ENCODE measurements around the gene SETBP1. TPM values are rescaled to one million over a fixed set of nuclear protein-coding genes. Genes with fewer than 3 reads are reported as not detected.

The SETBP1 gene
- total and polyA plus RNA-seq, 4 donors = 23.1 to 39.8 (median 27.8) TPM

DNA sequence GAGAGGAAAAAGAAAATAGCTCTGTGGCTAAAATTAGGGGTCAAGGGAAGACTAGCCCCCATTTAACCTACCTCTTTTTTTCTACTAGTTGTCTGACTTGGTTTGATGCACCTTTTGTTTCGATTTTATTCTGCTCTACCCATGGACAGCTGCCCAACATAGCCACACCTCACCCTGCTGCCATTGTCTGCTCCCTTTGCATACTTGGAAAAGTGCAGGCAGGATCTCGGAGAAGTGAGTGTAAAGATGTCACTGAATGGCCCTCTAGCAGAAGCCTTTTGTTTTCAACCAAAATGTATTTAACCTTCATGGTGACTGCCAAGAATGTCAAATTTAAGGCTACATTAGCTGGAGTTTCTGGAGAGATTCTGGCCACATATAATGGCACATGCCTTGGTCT, 62.9 kb downstream of the SETBP1 start:
- Histone ChIP-seq H3K27ac (ENCODE audit: low read depth, low read length) (peak overlapping the region; percentile 76), H3K36me3 (ENCODE audit: control insufficient read depth, insufficient read depth, low read length) (no peaks in the 10 kb centered on the region)

GRCh38 chr18:44744161-44745121, 63.8 kb downstream of the SETBP1 start:
- 13% methylated on average over 48 of the region's 50 CpGs for WGBS (ENCODE audit: insufficient coverage)
- H3K4me1 ChIP-seq (ENCODE audit: control insufficient read depth, insufficient read depth, low read length) = peaks cover 43% of the 10 kb centered on the region

More for the DNA sequence above, 62.9 kb downstream of the SETBP1 start:
- H3K27me3 ChIP-seq (ENCODE audit: control insufficient read depth, insufficient read depth, low read length) = no peaks in the 10 kb centered on the region
- no peak overlapping the region for H3K4me3 ChIP-seq (ENCODE audit: low read depth, low read length)
- WGBS (ENCODE audit: insufficient coverage) = 60% methylated on average over 1 of the region's 2 CpGs
- H3K4me1 ChIP-seq (ENCODE audit: control insufficient read depth, insufficient read depth, low read length) = peaks cover 43% of the 10 kb centered on the region
- no peaks in the 10 kb centered on the region for H3K9me3 ChIP-seq (ENCODE audit: control insufficient read depth, insufficient read depth, low read length)
- peak in 2 of 6 donors; percentile 61 to 72 for DNase-seq (ENCODE audit: low read depth in 4 of 6, low spot score in 6 of 6)

DNA sequence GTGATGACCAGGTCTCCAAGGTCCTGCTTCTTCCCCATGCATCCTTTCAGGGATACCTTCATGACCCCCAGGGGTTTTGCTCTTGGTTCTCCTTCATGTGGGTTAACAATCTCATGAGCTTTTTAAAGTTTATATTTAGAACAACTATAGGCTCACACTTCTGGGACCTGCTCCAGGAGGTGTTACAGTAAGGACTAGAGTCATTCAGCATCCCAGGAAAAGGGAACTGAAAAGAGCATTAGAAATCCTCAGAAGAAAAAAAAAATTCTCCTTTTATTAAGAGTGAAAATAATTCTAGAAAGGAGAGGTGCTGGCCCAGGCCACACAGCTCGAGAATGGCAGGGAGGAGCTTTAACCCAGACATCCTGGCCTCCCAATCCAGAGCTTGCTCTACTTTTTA, 66.5 kb downstream of the SETBP1 start:
- Histone ChIP-seq H3K4me1 (ENCODE audit: control insufficient read depth, insufficient read depth, low read length) (peaks cover 35% of the 10 kb centered on the region), H3K27ac (ENCODE audit: low read depth, low read length) (no peak overlapping the region)
- WGBS (ENCODE audit: insufficient coverage) = no CpG with 5 or more reads among the region's 1 CpG

More at GRCh38 chr18:44744161-44745121, 63.8 kb downstream of the SETBP1 start:
- DNase-seq (ENCODE audit: low read depth in 4 of 6, low spot score in 6 of 6) = peak in 3 of 6 donors; percentile 41 to 89 (median 88)
- Histone ChIP-seq H3K27ac (ENCODE audit: low read depth, low read length) (peak overlapping the region; percentile 76), H3K27me3 (ENCODE audit: control insufficient read depth, insufficient read depth, low read length) (no peaks in the 10 kb centered on the region), H3K9me3 (ENCODE audit: control insufficient read depth, insufficient read depth, low read length) (no peaks in the 10 kb centered on the region), H3K36me3 (ENCODE audit: control insufficient read depth, insufficient read depth, low read length) (no peaks in the 10 kb centered on the region), H3K4me3 (ENCODE audit: low read depth, low read length) (peak overlapping the region; percentile 13)

DNA sequence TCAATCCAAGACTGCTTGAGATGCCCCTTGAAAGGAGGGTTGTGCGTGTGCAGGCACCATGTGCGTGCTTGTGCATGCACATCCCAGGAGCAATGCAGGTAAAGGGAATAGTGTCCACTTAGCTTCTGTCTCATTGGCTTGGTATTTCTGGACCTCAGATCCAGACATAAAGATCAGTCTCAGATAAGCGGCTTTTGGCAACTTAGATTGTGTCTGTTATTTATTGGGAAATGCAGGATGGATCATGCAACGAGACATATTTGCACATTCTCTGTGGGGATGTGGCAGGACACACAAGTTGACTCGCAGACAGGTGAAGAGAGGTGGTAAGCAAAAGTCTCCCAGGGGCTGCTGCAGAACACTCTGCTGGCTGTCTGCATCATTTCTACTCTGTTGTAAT, 67.9 kb downstream of the SETBP1 start:
- peaks cover 2% of the 10 kb centered on the region for H3K9me3 ChIP-seq (ENCODE audit: control insufficient read depth, insufficient read depth, low read length)
- no peak for DNase-seq (ENCODE audit: low read depth in 4 of 6, low spot score in 6 of 6)
- no peaks in the 10 kb centered on the region for H3K27me3 ChIP-seq (ENCODE audit: control insufficient read depth, insufficient read depth, low read length)
- no peaks in the 10 kb centered on the region for H3K36me3 ChIP-seq (ENCODE audit: control insufficient read depth, insufficient read depth, low read length)
- H3K4me3 ChIP-seq (ENCODE audit: low read depth, low read length) = no peak overlapping the region
- H3K4me1 ChIP-seq (ENCODE audit: control insufficient read depth, insufficient read depth, low read length) = peaks cover 21% of the 10 kb centered on the region
- H3K27ac ChIP-seq (ENCODE audit: low read depth, low read length) = no peak overlapping the region
- 93% methylated on average over 5 of the region's 5 CpGs for WGBS (ENCODE audit: insufficient coverage)

More for the DNA sequence above, 66.5 kb downstream of the SETBP1 start:
- Histone ChIP-seq H3K27me3 (ENCODE audit: control insufficient read depth, insufficient read depth, low read length) (no peaks in the 10 kb centered on the region), H3K36me3 (ENCODE audit: control insufficient read depth, insufficient read depth, low read length) (no peaks in the 10 kb centered on the region), H3K4me3 (ENCODE audit: low read depth, low read length) (no peak overlapping the region), H3K9me3 (ENCODE audit: control insufficient read depth, insufficient read depth, low read length) (peaks cover 2% of the 10 kb centered on the region)
- no peak for DNase-seq (ENCODE audit: low read depth in 4 of 6, low spot score in 6 of 6)

DNA sequence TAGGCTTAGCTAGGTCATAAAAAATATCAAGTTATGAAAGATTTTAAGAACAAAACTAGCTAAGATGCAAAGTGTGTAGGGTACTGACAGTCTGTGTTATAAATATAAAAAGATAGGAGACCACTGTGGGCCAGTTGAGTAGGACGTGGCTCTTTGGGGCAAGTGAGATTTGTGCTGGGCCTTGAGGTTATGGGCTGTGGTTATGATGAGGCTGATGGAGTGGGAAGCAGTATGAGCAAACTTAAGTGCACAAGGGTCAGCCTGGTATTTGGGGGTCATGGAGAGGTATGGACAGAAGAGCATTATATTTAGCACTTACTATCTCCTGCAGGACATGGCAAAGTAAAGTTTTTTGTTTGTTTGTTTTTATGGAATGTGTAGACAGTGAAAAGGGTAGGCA, 70.1 kb downstream of the SETBP1 start:
- Histone ChIP-seq H3K36me3 (ENCODE audit: control insufficient read depth, insufficient read depth, low read length) (no peaks in the 10 kb centered on the region), H3K27ac (ENCODE audit: low read depth, low read length) (no peak overlapping the region), H3K4me1 (ENCODE audit: control insufficient read depth, insufficient read depth, low read length) (peaks cover 3% of the 10 kb centered on the region), H3K27me3 (ENCODE audit: control insufficient read depth, insufficient read depth, low read length) (no peaks in the 10 kb centered on the region), H3K4me3 (ENCODE audit: low read depth, low read length) (no peak overlapping the region), H3K9me3 (ENCODE audit: control insufficient read depth, insufficient read depth, low read length) (peaks cover 2% of the 10 kb centered on the region)
- no peak for DNase-seq (ENCODE audit: low read depth in 4 of 6, low spot score in 6 of 6)
- 100% methylated on average over 1 of the region's 1 CpG for WGBS (ENCODE audit: insufficient coverage)

DNA sequence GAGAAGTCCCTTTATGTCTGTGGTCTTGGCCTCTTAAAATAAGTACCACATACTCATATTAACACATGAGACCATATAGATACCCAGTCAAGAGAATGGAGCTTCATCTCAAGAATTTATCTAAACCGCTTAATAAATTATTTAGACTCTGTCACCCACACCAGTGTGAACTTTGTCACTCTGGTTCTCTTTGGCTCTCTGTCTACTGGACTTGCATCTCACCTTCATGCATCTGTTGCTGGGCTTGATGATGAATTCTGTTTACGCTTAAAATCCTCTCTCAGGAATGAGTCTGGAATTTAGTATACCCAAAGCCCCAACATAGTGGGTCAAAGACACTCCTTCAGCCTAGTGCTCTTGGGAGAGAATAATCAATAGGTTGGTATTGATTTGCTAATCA, 73.9 kb downstream of the SETBP1 start:
- Histone ChIP-seq H3K4me3 (ENCODE audit: low read depth, low read length) (no peak overlapping the region), H3K36me3 (ENCODE audit: control insufficient read depth, insufficient read depth, low read length) (no peaks in the 10 kb centered on the region)

GRCh38 chr18:44758861-44759631, 78.4 kb downstream of the SETBP1 start:
- WGBS (ENCODE audit: insufficient coverage) = 91% methylated on average over 4 of the region's 12 CpGs

More for the DNA sequence above, 73.9 kb downstream of the SETBP1 start:
- no peaks in the 10 kb centered on the region for H3K27me3 ChIP-seq (ENCODE audit: control insufficient read depth, insufficient read depth, low read length)
- H3K4me1 ChIP-seq (ENCODE audit: control insufficient read depth, insufficient read depth, low read length) = peaks cover 3% of the 10 kb centered on the region
- H3K9me3 ChIP-seq (ENCODE audit: control insufficient read depth, insufficient read depth, low read length) = peaks cover 2% of the 10 kb centered on the region
- no peak for DNase-seq (ENCODE audit: low read depth in 4 of 6, low spot score in 6 of 6)
- no CpG with 5 or more reads among the region's 2 CpGs for WGBS (ENCODE audit: insufficient coverage)
- H3K27ac ChIP-seq (ENCODE audit: low read depth, low read length) = no peak overlapping the region

GRCh38 chr18:44759925-44760342, 79.2 kb downstream of the SETBP1 start:
- H3K27ac ChIP-seq (ENCODE audit: low read depth, low read length) = no peak overlapping the region
- DNase-seq (ENCODE audit: low read depth in 4 of 6, low spot score in 6 of 6) = no peak
- H3K9me3 ChIP-seq (ENCODE audit: control insufficient read depth, insufficient read depth, low read length) = no peaks in the 10 kb centered on the region
- no peak overlapping the region for H3K4me3 ChIP-seq (ENCODE audit: low read depth, low read length)
- no peaks in the 10 kb centered on the region for H3K36me3 ChIP-seq (ENCODE audit: control insufficient read depth, insufficient read depth, low read length)
- 80% methylated on average over 1 of the region's 1 CpG for WGBS (ENCODE audit: insufficient coverage)
- no peaks in the 10 kb centered on the region for H3K27me3 ChIP-seq (ENCODE audit: control insufficient read depth, insufficient read depth, low read length)
- peaks cover 3% of the 10 kb centered on the region for H3K4me1 ChIP-seq (ENCODE audit: control insufficient read depth, insufficient read depth, low read length)

More at GRCh38 chr18:44758861-44759631, 78.4 kb downstream of the SETBP1 start:
- DNase-seq (ENCODE audit: low read depth in 4 of 6, low spot score in 6 of 6) = no peak
- Histone ChIP-seq H3K36me3 (ENCODE audit: control insufficient read depth, insufficient read depth, low read length) (no peaks in the 10 kb centered on the region), H3K27ac (ENCODE audit: low read depth, low read length) (no peak overlapping the region), H3K27me3 (ENCODE audit: control insufficient read depth, insufficient read depth, low read length) (no peaks in the 10 kb centered on the region), H3K4me1 (ENCODE audit: control insufficient read depth, insufficient read depth, low read length) (peaks cover 3% of the 10 kb centered on the region), H3K9me3 (ENCODE audit: control insufficient read depth, insufficient read depth, low read length) (no peaks in the 10 kb centered on the region), H3K4me3 (ENCODE audit: low read depth, low read length) (no peak overlapping the region)

- Histone ChIP-seq H3K4me3 (ENCODE audit: low read depth, low read length) (no peak overlapping the region), H3K27me3 (ENCODE audit: control insufficient read depth, insufficient read depth, low read length) (no peaks in the 10 kb centered on the region), H3K27ac (ENCODE audit: low read depth, low read length) (no peak overlapping the region), H3K4me1 (ENCODE audit: control insufficient read depth, insufficient read depth, low read length) (no peaks in the 10 kb centered on the region), H3K36me3 (ENCODE audit: control insufficient read depth, insufficient read depth, low read length) (no peaks in the 10 kb centered on the region), H3K9me3 (ENCODE audit: control insufficient read depth, insufficient read depth, low read length) (no peaks in the 10 kb centered on the region)
- 50% methylated on average over 2 of the region's 3 CpGs for WGBS (ENCODE audit: insufficient coverage)
- no peak for DNase-seq (ENCODE audit: low read depth in 4 of 6, low spot score in 6 of 6)
Observed at GRCh38 chr18:44761812-44762211, 81.1 kb downstream of the SETBP1 start.

Measured in spinal cord (tissue), 10 donors.